Heart left ventricle (tissue), 16 donors: ENCODE data around the gene SOHLH1. TPM values are rescaled to one million over a fixed set of nuclear protein-coding genes. Genes with fewer than 3 reads are reported as not detected.
A peak's percentile ranks its signal among the peaks of the same experiment; 100 is the strongest.

Experiments
- ATAC-seq, 4 donors: fragments of 200-7000 bp; cut with Tn5 transposase; one replicate each; pipeline ENCODE4 v1.9.1; 2020 to 2022; ENCODE audit warnings: moderate library complexity in 4 of 4, mild to moderate bottlenecking in 3 of 4, moderate number of reproducible peaks in 1 of 4
- DNase-seq, 5 donors: peaks; one replicate each; pipeline ENCODE4 v3.0.0-alpha.2; 2020
- H3K27ac ChIP-seq, 12 donors: fragments of 200-600 bp; sonication (generic) in 4 of 12; one replicate each; pipeline versions ENCODE4 v1.5.0 to v1.8.0; 2016 to 2022; ENCODE audit warnings: mild to moderate bottlenecking in 2 of 12
- H3K27me3 ChIP-seq, 9 donors: fragments of 200-600 bp; sonication (generic) in 2 of 9; one replicate each; pipeline versions ENCODE4 v1.5.1 to v1.8.0; 2016 to 2022; ENCODE audit warnings: mild to moderate bottlenecking in 3 of 9
- H3K36me3 ChIP-seq, 9 donors: fragments of 200-600 bp; sonication (generic) in 2 of 9; one replicate each; pipeline versions ENCODE4 v1.5.0 to v1.8.0; 2018 to 2022; ENCODE audit warnings: mild to moderate bottlenecking in 2 of 9
- H3K4me1 ChIP-seq, 12 donors: fragments of 200-600 bp; sonication (generic) in 4 of 12; one replicate each; pipeline versions ENCODE4 v1.5.0 to v1.8.0; 2016 to 2022; ENCODE audit warnings: mild to moderate bottlenecking in 3 of 12
- H3K4me3 ChIP-seq, 12 donors: fragments of 200-600 bp; sonication (generic) in 4 of 12; one replicate each; pipeline versions ENCODE4 v1.5.0 to v1.8.0; 2017 to 2022; ENCODE audit warnings: mild to moderate bottlenecking in 9 of 12, moderate library complexity in 4 of 12
- H3K9me3 ChIP-seq, 12 donors: fragments of 200-600 bp; sonication (generic) in 4 of 12; one replicate each; pipeline versions ENCODE4 v1.5.0 to v1.8.0; 2016 to 2022; ENCODE audit warnings: mild to moderate bottlenecking in 1 of 12
- CTCF ChIP-seq, 12 donors: fragments of 200-600 bp; sonication (generic) in 4 of 12; IDR thresholded peaks; one replicate each; pipeline versions ENCODE4 v1.5.0 to v1.8.0; 2018 to 2022; ENCODE audit warnings: antibody characterized with exemption in 12 of 12, mild to moderate bottlenecking in 5 of 12
- POLR2A ChIP-seq, 2 donors: fragments of 450-650 bp; IDR thresholded peaks; one replicate each; pipeline ENCODE4 v1.6.1; 2017; ENCODE audit warnings: antibody characterized with exemption in 2 of 2, mild to moderate bottlenecking in 2 of 2, moderate library complexity in 2 of 2
- WGBS, 4 donors: extraction: QIAGEN DNeasy Blood & Tissue Kit in 2 of 4; methylation state at CpG; one replicate each; pipeline versions ENCODE4 v1.1.5 to v1.1.7; 2013 to 2018; 5-methylcytosine and 5-hydroxymethylcytosine counted together
- intact Hi-C, 10 donors: fragments of 100-400 bp; cut with DNase I; formaldehyde crosslinking; loops; one replicate each; pipeline versions ENCODE4 v1.11.1 to v1.14.2; 2022
- polyA plus RNA-seq, 2 donors: library from polyadenylated mRNA; stranded (reverse); fragments of 200-250 nt; gene quantifications; one replicate each; pipeline ENCODE4 v1.2.3, GENCODE V29; 2013
- total RNA-seq, 9 donors: library from RNA; depleted of rRNA in 2 of 9; stranded (reverse); fragments of >200 nt in 2 of 9; fragmentation: NEBNext Ultra II Directional in 3 of 9; extraction: Animal tissue kit (Norgen Biotek cat#: 25700) in 3 of 9; gene quantifications; one replicate each; pipeline versions ENCODE4 v1.1.0 to v1.2.4, GENCODE V29; 2016 to 2023
- donor health status: ischemic (EF 13 %, LVEDD 7.1; RV severe dilation, severe dysfunction).
- donor health status: healthy with polysubstance abuse.
- donor health status: DM: no; HTN: yes; CAD: no.
- donor health status: DM: no; HTN: no; CAD: no.
- donor health status: ischemic (EF 25% LVEDD 6.9; RV normal size, moderate dysfunction).
- donor health status: ischemic (EF 25% LVEDD 5.7; RV mildly dilated, moderate dysfunction).
- donor health status: healthy.
- donor health status: DM: yes; HTN: yes; CAD: no.
- donor health status: ischemic (EF 35%, LVEDD 5.7; RV mildly dilated, moderate dysfunction).
- donor health status: nonischemic (EF 11% LVEDD 7.7; RV severe dilation, severe dysfunction).
- donor health status: DM: yes; HTN: yes; CAD: no.
- donor health status: PGD.
- donor health status: ischemic (EF 29% LVEDD 5.4; RV normal size, mild dysfunction).
- donor health status: nonischemic (EF 23%, LVEDD 6.1; RV moderate dilation, normal function).

Gene SOHLH1
- total and polyA plus RNA-seq, 11 donors = not detected

GRCh38 chr9:135714242-135715055 is 15.2 kb upstream of the SOHLH1 start:
- intact Hi-C loops = no loop called here
- 3 to 18% (median 5%) methylated on average over 6 to 103 of the region's 103 CpGs for WGBS, 4 donors
- Histone ChIP-seq H3K27ac (no peak overlapping the region), H3K27me3 (peaks cover 16 to 66% (median 35%) of the 10 kb centered on the region in 9 donors), H3K4me1 (peaks cover 0 to 6% (median 0%) of the 10 kb centered on the region in 12 donors), H3K4me3 (peak overlapping the region in 1 of 12 donors; percentile 27), H3K9me3 (no peaks in the 10 kb centered on the region), H3K36me3 (no peaks in the 10 kb centered on the region)
- TF ChIP-seq CTCF (IDR thresholded peaks at IDR 0.05) (no peak), POLR2A (IDR thresholded peaks at IDR 0.05) (no peak)
- ATAC-seq (no peak), DNase-seq (no peak)

- WGBS, 4 donors = 55 to 60% (median 57%) methylated on average over 15 to 16 of the region's 16 CpGs
- intact Hi-C loops = no loop called here
- H3K27me3 ChIP-seq = peaks cover 16 to 50% (median 34%) of the 10 kb centered on the region in 9 donors
- DNase-seq = no peak
- no peak overlapping the region for H3K4me3 ChIP-seq
- H3K36me3 ChIP-seq = no peaks in the 10 kb centered on the region
- peaks cover 0 to 6% (median 0%) of the 10 kb centered on the region in 12 donors for H3K4me1 ChIP-seq
- TF ChIP-seq POLR2A (IDR thresholded peaks at IDR 0.05) = no peak
- no peak for TF ChIP-seq CTCF (IDR thresholded peaks at IDR 0.05)
- H3K9me3 ChIP-seq = no peaks in the 10 kb centered on the region
- H3K27ac ChIP-seq = no peak overlapping the region
- ATAC-seq = no peak
Measured at GRCh38 chr9:135712613-135713295, 13.5 kb upstream of the SOHLH1 start.

- 61 to 85% (median 79%) methylated on average over 5 to 10 of the region's 10 CpGs for WGBS, 4 donors
- no peaks in the 10 kb centered on the region for H3K36me3 ChIP-seq
- TF ChIP-seq POLR2A (IDR thresholded peaks at IDR 0.05) (no peak), CTCF (IDR thresholded peaks at IDR 0.05) (no peak)
- intact Hi-C loops = no loop called here
- no peak for ATAC-seq
- peaks cover 0 to 6% (median 0%) of the 10 kb centered on the region in 12 donors for H3K4me1 ChIP-seq
- H3K27ac ChIP-seq = no peak overlapping the region
- no peak overlapping the region for H3K4me3 ChIP-seq
- no peak for DNase-seq
- H3K27me3 ChIP-seq = peaks cover 12 to 48% (median 26%) of the 10 kb centered on the region in 9 donors
- H3K9me3 ChIP-seq = no peaks in the 10 kb centered on the region
Measured at GRCh38 chr9:135711881-135712280, 12.6 kb upstream of the SOHLH1 start.

GRCh38 chr9:135711391-135711790 is 12.1 kb upstream of the SOHLH1 start:
- intact Hi-C loops = no loop called here
- TF ChIP-seq CTCF (IDR thresholded peaks at IDR 0.05) (no peak), POLR2A (IDR thresholded peaks at IDR 0.05) (no peak)
- DNase-seq (no peak), ATAC-seq (no peak)
- Histone ChIP-seq H3K27ac (no peak overlapping the region), H3K4me3 (no peak overlapping the region), H3K27me3 (peaks cover 9 to 43% (median 25%) of the 10 kb centered on the region in 9 donors), H3K9me3 (no peaks in the 10 kb centered on the region), H3K36me3 (no peaks in the 10 kb centered on the region), H3K4me1 (peaks cover 0 to 6% (median 0%) of the 10 kb centered on the region in 12 donors)
- 82 to 90% (median 86%) methylated on average over 5 to 12 of the region's 12 CpGs for WGBS, 4 donors
